ENCODE results near the gene ACTN3. TPM values are rescaled to one million over a fixed set of nuclear protein-coding genes. Genes with fewer than 3 reads are reported as not detected.

ACTN3 gene
- total RNA-seq, 6 donors from 2014 or later, result 0.24 TPM; not detected in 5

DNA sequence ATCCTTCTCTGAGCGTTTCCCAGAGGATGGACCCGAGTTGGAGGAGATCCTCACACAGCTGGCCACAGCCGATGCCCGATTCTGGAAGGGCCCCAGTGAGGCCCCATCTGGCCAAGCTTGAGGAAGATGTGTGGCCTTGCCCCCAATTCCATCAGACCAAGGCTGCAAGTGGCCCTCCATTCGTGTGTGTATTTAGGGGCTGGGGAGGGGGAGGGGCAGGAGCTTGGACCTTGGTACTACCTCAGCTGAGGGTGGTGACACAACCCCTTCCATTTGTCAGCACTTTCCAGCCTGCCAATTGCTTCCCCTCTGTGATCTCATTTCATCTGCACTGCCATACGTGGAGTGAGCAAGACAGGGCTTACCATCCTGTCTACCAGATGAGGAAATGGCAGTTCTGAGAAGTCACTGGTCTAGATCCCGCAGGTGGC, 37.6 kb upstream of the ACTN3 start:
- no peaks in the 10 kb centered on the region for H3K27me3 ChIP-seq
- H3K27ac ChIP-seq, result peak overlapping the region in 2 of 4 donors; percentile 11 to 40
- WGBS, 2 donors, result 80 to 81% methylated on average over 7 of the region's 7 CpGs
- peaks cover 7 to 21% (median 13%) of the 10 kb centered on the region in 4 donors for H3K36me3 ChIP-seq
- no peak for TF ChIP-seq EP300 (IDR thresholded peaks at IDR 0.05)
- no peak for TF ChIP-seq POLR2AphosphoS5 (IDR thresholded peaks at IDR 0.05)
- TF ChIP-seq, protein P1, sequence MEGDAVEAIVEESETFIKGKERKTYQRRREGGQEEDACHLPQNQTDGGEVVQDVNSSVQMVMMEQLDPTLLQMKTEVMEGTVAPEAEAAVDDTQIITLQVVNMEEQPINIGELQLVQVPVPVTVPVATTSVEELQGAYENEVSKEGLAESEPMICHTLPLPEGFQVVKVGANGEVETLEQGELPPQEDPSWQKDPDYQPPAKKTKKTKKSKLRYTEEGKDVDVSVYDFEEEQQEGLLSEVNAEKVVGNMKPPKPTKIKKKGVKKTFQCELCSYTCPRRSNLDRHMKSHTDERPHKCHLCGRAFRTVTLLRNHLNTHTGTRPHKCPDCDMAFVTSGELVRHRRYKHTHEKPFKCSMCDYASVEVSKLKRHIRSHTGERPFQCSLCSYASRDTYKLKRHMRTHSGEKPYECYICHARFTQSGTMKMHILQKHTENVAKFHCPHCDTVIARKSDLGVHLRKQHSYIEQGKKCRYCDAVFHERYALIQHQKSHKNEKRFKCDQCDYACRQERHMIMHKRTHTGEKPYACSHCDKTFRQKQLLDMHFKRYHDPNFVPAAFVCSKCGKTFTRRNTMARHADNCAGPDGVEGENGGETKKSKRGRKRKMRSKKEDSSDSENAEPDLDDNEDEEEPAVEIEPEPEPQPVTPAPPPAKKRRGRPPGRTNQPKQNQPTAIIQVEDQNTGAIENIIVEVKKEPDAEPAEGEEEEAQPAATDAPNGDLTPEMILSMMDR (IDR thresholded peaks at IDR 0.05), result no peak
- no peak for TF ChIP-seq POLR2A (IDR thresholded peaks at IDR 0.05)
- H3K4me1 ChIP-seq, result peaks cover 9 to 15% (median 13%) of the 10 kb centered on the region in 4 donors
- peak in 1 of 2 donors; percentile 23 for DNase-seq
- ATAC-seq (ENCODE audit: low FRiP score in 2 of 2), result no peak
- H3K4me3 ChIP-seq, result no peak overlapping the region
- H3K9me3 ChIP-seq, result no peaks in the 10 kb centered on the region

DNA sequence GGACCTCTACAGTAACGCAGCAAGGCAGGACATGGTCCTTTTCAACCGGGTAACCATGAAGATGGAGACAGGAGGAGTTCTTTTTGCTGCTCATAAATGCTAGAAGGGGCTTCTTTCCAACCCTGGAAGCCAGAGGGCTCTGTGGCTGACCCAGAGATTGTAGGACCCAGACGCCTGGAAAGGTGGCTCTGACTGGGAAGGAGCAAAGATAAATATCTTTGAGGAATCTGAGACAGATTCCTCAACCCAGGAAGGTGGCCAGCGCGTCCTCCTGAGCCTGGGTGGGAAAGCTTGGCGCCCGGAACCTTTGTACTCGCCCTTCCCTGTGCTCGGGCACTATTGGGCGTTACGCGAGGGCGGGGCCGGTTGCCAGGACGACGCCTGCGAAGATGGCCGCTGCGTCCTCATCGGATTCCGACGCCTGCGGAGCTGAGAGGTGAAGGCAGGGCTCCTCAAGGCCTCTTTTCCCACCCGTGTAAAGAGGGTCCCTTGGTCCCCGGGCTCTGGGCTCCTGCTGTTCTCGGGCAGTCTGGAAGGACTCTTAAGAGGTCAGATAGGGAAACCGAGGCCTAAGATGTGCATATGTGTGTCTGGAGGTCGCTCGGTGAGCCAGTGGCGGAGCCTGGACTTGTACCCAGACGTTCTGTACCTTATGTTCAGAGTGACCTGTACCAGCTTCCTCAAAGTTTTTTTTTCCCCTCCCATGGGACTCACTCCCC, 36.3 kb upstream of the ACTN3 start, which contains the start of gene BBS1:
TSS of gene BBS1 (plus strand) at position 365 of the 719 bp plus-strand sequence. CDS start at position 390, 25 bp downstream.
- 1 to 3% methylated on average over 11 to 31 of the region's 31 CpGs for WGBS, 2 donors
- peak within 1 kb of the TSS; percentile 75 to 96 (median 88) for H3K4me3 ChIP-seq
- H3K27ac ChIP-seq, result peak within 1 kb of the TSS; percentile 4 to 76 (median 34)
- H3K4me1 ChIP-seq, result peaks cover 9 to 15% (median 13%) of the 10 kb centered on the region in 4 donors
- DNase-seq (peak; percentile 87 to 98), ATAC-seq (ENCODE audit: low FRiP score in 2 of 2) (peak; percentile 93 to 97)
- H3K9me3 ChIP-seq, result no peaks in the 10 kb centered on the region
- H3K36me3 ChIP-seq, result peaks cover 0 to 22% (median 11%) of the 10 kb centered on the region in 4 donors
- peak; percentile 47 to 79 for TF ChIP-seq POLR2AphosphoS5 (IDR thresholded peaks at IDR 0.05)
- TF ChIP-seq, protein P1 (IDR thresholded peaks at IDR 0.05), result no peak
- peak in 3 of 4 donors; percentile 26 to 64 (median 50) for TF ChIP-seq POLR2A (IDR thresholded peaks at IDR 0.05)
- no peaks in the 10 kb centered on the region for H3K27me3 ChIP-seq

DNA sequence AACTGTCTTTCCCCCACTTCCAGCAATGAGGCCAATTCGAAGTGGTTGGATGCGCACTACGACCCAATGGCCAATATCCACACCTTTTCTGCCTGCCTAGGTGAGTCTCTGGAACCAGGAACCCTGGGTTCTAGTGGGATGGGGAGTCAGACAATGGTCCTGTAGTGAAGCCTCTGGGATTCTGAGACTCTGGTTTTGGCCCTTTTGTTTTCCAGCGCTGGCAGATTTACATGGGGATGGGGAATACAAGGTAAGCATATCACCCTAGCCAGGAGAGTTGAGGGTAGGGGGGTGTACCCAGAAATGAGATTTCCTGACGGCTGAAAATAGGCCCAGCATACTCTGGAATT, 35.7 kb upstream of the ACTN3 start:
- Histone ChIP-seq H3K9me3 (no peaks in the 10 kb centered on the region), H3K27ac (peak overlapping the region in 3 of 4 donors; percentile 4 to 76 (median 60)), H3K4me1 (peaks cover 9 to 15% (median 13%) of the 10 kb centered on the region in 4 donors), H3K27me3 (no peaks in the 10 kb centered on the region), H3K4me3 (peak overlapping the region; percentile 75 to 96 (median 88)), H3K36me3 (peaks cover 0 to 27% (median 12%) of the 10 kb centered on the region in 4 donors)
- no peak for DNase-seq
- no peak for ATAC-seq (ENCODE audit: low FRiP score in 2 of 2)
- TF ChIP-seq, protein P1 (IDR thresholded peaks at IDR 0.05), result no peak
- TF ChIP-seq EP300 (IDR thresholded peaks at IDR 0.05) (no peak), POLR2AphosphoS5 (IDR thresholded peaks at IDR 0.05) (no peak), POLR2A (IDR thresholded peaks at IDR 0.05) (no peak)
- 8 to 12% methylated on average over 5 of the region's 5 CpGs for WGBS, 2 donors

DNA sequence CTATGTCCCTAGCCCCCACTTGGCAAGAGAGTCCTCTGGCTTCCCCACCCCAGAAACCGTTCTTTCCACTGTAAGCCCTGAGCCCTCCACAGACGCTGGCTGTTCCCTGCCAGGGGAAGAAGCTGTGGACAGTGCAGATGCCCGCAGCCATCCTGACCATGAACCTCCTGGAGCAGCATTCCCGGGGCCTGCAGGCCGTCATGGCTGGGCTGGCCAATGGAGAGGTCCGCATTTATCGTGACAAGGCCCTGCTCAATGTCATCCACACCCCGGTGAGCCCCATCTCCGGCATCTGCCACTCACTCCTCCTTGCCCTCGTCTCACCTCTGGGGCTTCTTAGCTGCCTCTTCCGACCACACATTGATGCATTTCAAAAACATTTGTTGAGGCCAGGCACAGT, 23.1 kb upstream of the ACTN3 start:
- DNase-seq (no peak), ATAC-seq (ENCODE audit: low FRiP score in 2 of 2) (peak in 1 of 2 donors; percentile 26)
- Histone ChIP-seq H3K4me1 (no peaks in the 10 kb centered on the region), H3K36me3 (peaks cover 20 to 71% (median 47%) of the 10 kb centered on the region in 4 donors), H3K4me3 (no peak overlapping the region), H3K27me3 (no peaks in the 10 kb centered on the region), H3K27ac (no peak overlapping the region), H3K9me3 (no peaks in the 10 kb centered on the region)
- WGBS, 2 donors, result 93 to 98% methylated on average over 7 to 11 of the region's 11 CpGs
- TF ChIP-seq POLR2AphosphoS5 (IDR thresholded peaks at IDR 0.05), result no peak
- no peak for TF ChIP-seq EP300 (IDR thresholded peaks at IDR 0.05)
- no peak for TF ChIP-seq POLR2A (IDR thresholded peaks at IDR 0.05)
- TF ChIP-seq, protein P1 (IDR thresholded peaks at IDR 0.05), result no peak
